GM18861 (cell line): Measurements from ENCODE around the gene NMNAT3.
"Not testable (repeated sequence)": the region's sequence is repeated elsewhere in the genome, so short reads cannot be mapped to it uniquely, and the experiment has no call there.

Experiments used
- ATAC-seq: cut with Tn5 transposase; IDR thresholded peaks from one replicate; pipeline ENCODE4 v1.9.1; 2021; ENCODE audit not compliant: unreplicated experiment

NMNAT3 gene

DNA sequence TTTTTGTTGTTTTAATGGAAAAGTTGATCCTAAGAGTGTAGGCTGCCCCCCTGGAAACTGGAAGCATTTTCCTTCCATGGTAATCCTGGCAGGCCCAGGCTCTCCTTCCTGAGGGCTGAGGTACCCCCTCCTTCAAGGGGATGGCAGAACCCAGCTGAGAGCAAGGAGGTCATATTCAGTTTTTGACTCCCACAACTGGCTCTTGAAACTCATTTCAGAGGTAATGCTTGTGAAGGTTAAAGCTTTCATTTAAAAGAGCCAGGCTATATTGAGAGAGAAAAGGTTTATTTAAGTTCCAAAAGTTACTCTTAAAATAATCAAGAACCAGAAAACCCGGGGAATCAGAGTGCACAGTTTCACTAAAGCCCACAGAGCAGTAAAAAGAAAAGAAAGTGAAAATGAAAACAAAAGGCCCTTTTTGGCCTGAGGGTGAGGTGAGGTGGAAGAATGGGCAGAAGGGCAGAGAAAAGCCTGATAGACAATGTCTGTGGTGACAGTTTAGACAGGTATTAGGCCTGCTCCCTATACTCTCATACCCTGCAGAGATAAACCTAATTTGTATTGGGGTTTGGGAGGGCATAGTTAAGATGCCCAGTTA is 91.3 kb downstream of the NMNAT3 start:
- peak; percentile 82 for ATAC-seq

DNA sequence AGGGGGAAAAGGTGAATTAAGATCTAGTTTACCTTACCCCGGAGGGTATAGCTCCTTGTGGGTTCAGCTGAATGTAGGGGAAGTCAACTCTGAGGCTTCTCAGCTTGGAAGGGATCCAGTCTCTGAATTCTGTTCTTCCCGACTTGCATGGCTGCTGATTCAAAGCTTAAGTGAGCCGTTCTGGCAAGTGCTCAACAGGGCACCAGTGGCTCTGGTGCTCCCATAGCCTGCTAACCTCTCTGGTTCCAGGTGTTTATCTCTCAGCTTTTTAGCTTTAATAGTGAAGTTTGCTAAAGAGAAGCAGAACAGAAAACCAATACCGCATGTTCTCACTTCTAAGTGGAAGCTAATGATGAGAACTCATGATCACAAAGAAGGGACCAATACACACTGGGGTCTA is 92.0 kb downstream of the NMNAT3 start:
- ATAC-seq: no peak

DNA sequence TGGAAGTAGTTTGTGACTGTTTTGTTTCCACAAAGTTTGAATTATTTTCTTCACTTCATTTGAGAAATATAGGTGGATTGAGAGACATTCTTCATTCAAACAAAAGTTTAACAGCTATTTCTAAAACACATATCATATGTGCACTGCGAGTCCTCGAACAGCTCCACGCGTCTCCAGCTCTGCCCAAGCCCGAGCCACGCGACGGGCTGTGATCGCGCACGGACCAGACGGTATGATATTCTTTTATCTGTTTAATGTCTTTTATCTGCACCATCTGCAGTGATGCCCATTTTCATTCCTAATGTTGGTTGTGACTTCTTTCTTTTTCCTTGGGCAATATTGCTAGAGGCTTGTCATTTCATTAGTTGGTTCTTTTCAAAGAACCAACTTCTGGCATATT is 94.1 kb downstream of the NMNAT3 start:
- ATAC-seq: not testable (repeated sequence)

DNA sequence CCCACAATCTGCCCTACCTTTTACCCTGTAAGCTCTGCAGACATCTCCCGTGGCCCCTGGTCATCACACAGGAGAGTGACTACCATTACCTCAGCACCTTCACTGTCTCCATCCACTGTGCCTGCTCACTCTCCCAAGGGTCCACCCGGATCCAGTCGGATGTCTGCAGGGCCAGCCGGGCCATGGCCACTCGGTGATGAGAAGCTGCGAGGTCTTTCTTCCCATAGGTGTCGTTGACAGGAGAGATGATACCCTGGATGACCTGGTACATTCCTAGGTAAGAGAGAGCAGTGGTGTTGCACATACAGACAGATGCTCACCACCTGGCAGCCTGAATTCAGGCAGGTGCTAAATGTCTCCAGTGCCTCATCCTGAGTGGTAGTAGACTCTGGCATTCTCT is 99.0 kb downstream of the NMNAT3 start:
- ATAC-seq: no peak

DNA sequence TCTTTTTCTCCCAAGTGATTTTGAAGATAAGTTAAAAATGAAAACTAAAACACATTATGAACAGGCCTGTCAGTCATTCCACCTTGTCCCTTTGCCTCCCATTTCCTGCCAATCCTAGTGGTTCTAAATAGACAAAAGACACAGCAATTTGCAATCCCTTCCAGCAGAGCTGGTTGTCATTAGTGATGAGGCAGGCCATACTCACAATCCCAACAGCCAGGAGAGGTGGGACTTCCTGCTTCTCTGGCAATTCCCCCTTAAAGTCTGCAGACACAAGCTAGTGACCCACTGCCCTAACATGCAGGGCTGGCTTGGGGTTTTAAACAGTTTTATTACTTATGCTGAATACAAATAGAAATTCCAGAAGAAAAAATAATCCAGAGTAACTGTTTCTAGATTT is 99.9 kb downstream of the NMNAT3 start:
- no peak for ATAC-seq

DNA sequence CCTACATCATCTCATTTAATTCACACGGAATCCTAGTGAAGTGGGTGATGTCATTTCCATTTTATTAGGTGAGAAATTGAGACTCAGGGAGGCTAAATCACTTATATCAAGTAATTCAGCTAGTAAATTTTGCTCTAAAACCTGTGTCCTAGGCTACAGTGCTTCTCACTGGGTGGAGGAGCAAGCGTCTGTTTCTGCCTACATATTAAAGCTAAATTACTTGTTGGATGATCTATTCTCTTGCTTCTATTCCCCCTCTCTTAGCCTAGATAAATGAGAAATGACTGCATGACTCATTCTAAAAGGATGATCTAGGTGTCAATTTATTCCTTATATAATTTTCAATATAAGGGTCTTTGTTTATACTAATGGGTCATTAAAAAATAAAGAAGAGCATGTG is 100.4 kb downstream of the NMNAT3 start:
- ATAC-seq: no peak

DNA sequence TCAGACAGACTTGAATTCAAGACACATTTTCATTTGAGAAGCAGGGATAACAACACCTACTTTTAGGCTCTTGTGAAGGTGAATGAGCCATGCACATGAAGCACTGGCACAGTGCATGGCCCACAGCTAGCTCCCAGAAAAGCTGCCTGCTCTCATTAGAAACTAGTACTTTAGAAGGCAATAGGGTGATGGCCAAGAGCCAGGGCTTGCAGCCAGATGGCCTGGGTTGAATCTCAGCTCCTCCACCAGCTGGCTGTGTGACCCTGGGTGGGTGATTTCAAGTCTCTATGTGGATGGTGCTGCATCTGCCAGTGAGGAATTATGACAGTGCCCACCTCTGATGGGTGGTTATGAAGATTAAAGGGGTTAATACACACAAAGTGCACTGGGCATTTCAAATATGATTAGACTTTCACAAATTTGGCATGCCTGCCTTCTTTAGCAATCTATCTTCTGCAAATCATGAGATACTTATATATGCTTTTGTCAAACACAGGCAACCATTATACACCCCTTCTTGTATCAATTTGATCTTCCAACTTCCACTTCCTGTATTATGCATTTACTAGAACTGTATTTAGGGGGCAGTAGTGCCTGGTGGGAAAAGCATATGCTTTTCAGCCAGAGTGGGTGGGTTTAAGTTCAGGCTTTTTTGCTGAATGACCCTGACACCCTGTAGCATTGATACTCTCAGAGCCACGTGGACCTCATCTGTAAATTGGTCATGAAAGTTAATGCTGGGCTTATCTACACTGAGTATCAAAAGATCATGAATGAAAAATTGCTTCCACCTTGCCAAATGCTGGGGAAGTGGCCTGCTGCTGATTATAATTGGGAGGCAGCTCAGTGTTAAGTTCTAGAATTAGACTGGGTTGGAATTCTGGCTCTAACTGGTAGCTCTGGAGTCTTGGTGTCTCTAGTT is 103.5 kb downstream of the NMNAT3 start:
- no peak for ATAC-seq

DNA sequence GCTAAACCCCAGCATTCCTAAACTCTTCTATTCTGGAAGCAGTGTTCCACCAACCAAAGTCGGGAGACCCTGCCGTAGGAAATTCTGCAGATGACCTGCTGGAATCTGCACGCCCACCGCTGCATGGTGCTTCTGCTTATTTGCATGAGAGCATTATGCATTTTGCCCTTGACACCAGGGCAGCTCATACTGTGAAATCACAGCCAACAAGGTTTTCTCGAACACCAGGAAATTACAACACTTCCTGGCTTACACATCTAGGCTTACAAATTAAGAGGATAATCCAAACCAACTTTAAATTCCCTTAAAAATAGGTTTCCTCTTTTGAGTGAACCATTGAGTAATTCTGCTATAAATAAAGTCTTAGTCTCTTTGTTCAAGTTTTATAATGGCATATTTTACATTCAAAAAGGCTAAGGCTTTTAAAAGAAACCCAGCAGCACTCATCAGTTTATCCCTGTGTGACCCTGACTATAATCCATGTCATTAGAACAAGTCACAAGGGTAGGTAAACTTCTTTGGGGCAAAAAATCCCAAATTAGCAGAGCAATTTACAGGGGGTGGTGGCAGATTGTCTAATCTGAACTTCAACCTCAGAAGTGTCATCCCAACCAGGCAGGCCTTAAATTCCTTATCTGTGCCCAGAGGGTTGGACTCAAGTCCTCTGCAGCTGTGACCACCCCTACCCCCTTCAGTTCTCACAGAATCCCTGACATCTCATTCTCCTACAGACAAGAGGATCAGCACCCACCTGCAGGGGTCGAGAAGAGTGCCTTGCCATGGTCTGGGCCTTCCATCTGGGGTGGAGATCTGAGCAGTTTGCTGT is 104.7 kb downstream of the NMNAT3 start:
- no peak for ATAC-seq

DNA sequence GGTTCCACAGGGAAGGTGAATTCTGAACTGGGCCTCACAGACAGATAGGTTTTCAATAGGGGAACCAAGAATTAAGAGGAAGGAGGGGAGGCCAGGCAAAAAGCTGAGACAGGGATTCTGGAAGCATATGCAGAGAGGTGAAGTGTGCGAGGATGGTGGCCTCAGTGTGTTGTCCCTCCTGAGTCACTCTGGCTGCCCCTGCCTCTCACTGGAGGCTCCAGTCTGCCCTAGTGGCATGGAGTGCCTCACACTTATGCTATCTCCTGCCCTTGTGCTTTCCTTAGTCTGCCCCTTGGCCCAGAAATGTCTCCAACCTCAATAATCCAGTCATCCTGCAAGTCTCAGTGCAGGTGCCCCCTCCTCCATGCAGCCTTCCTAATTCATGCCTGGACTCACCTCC is 106.1 kb downstream of the NMNAT3 start:
- no peak for ATAC-seq

DNA sequence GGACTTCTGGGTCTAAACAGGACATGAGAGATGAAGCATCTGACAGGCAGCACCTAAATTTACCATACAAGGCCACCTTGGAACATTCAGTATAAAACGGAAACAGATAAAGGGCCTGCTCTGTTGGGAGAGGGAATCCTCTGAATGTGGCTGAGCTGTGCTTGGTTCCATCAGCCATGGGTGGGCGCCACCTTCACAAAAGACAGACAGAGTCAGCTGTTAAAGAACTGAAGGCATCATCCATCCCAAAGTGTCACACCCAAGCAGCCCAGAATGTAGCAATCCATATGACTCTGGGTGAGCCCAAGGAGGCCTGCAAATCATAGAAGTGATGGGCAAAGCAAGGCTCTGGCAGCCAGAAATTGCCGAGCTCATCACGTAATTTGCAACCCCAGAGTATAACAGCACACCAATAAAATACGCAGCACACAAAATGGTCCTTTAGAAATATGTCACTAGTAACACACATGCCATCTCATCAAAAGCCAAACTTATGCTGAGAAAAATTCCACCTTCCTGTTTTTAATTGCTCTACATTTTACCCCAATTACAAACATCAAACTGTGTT is 113.4 kb downstream of the NMNAT3 start:
- no peak for ATAC-seq

DNA sequence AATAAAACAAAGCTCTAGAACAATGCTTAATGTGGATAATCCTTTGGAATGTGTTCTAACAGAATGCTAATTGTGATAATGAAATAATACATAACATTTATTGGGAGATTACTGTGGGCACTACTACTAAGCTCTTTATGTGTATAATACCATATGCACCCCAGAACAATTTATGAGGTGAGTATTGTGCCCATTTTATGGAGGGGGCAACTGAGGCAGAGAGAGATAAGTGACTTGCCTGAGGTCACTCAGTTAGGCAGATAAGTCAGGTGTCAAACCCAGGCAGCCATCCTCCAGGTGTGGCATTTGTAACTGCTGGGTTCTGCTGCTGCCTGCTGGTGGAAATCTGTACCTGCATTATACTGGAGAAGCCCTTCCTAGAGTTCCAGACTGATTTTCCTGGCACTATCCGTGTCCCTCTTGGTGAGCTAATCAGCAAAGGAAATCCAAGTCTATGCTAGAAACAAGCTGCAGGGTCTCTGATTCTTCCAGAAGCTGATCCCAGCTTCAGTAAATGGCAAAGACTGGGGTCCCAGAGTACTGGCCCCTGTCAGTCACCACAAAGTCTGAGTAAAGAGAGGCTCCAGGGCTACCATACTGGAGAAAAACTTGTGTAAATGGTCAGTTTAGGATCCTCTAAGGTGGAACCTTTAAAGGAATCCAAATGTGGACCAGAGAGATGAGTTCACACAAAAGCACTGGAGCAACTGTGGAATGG is 115.7 kb downstream of the NMNAT3 start:
- no peak for ATAC-seq

DNA sequence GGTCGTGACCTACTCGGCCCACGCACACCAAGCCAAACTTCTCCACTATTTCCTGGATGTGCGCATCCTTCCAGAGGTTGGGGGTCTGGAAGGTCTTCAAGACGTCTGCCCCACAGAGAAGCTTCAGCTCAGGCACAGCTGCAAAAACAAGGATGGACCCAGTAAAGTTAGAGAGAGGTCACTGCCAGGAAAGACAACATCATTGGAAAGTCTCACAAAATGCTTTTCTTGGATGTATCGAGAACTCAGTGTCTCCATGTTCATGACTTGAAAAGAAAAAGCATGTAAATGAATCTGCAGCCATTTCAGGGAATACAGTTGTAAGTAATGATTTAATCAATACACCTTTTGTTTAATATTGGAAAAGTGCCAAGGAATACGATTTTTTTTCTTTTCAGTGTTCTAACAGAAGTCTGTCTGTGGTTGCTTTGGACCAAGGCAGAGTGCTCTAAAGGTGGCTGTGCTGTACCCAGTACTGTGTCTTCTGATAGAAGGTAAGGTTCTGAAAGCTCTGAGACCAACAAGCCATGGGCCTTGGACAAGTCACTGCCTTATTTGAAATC is 116.4 kb downstream of the NMNAT3 start:
- no peak for ATAC-seq

DNA sequence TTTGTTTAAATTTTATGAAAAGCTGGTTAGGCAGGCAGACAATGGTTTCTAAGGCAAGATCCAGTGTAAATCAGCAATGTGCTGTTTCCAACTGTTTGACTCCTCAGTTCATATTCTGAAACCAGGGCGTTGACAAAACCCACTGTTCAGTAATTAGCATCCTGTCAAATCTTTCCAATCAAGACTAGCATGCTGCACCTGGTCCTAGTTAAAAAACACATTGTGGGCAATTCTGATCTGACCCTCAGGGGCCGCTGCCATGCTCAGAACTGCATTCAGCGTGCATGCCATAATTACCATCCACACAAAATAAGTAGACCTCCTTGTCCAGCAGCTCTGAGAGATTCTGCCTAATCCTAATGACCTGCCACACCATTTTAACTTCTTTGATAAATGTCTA is 117.4 kb downstream of the NMNAT3 start:
- ATAC-seq: no peak

DNA sequence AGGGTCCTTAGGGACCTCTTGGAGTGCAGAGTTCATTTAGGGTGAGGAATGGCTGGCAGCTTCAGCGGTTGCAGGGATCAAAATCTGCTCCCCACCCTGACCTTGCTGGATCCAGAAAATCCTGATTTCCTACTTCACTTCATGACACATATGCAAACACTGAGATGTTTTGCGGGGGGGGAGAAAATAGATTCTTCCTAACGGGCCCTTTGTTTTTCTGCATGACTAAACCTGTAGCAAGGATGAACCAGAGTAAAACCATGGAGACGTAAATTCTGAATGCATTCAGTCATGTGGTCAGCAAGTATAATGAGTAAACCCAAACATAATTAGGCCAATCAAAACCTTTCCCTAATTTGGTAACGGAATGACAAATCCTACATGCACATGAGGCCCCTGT is 118.2 kb downstream of the NMNAT3 start:
- ATAC-seq: no peak

DNA sequence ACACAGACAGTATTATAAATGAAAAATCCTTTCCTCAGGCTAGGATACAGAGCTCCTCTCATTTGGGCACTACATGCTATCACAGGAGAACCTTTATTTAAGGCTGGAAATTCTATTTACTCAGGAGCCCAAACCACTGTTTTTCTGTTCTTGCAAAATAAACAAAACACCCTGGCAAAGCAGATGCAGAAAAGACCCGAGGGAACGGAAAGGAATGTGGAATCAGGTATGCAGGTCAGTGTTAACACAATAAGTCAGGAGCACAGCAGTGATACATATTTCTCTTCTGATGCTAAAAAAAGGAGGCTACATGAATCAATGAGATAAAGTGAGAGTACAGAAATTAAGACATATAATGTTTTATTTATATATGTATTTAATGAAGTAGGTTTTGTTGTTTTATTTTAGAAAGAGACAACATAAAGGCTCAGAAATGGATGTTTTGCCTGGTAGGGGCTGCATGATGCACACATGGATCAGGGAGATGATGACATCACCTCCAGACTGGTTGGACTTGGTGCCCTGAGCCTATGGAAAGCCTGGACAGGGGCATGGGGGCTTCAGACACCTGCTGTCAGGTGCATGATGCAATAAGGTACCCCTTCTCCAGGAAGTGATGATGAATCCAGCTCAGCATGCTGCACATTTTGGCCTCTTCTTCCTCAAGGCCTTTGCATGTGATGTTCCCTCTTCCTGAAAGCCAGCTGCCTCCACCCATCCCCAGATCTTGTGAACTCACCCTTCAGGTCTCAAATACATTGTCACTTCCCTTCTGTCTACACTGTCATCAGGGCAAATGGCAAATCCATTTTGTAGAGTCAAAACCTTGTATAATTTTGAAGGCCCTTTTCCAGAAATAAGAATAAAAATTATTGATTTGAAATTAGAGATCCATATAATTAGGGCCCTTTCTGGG is 119.2 kb downstream of the NMNAT3 start:
- ATAC-seq: no peak

DNA sequence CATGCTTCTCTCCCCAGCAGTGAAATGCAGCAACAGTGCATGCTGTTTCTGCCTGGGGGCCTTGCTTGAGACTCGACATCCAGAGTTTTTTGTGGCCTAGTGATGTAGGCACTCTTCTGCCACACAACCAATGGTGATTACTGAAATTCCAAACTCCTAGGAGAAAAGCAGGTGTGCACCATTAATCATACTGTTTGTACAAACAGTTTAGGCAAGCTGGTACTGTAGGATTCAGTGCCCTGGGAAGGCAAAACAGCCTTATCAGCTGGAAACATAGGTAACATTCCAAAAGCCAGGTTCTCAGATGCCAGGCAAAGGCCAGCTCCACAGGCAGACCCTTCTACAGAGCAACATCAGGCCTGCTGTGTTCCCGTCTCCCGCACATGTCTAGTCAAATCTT is 120.7 kb downstream of the NMNAT3 start:
- no peak for ATAC-seq

DNA sequence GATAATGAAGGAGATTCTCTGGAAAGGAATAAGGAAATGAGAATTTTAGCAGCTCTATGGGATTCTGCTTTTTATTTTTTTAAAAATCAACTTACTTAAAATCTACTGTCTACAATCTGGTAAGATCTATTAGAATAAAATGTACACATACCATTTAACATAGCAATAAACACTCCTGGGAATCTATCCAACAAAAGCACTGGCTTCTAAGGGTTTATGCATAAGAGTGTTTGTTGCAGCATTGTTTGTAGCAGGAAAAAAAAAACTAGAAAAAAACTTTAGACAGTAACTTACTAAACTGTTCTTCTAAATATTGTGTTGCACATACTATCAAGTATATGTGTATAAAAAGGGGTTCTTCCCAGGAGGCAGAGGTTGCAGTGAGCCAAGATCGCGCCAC is 122.5 kb downstream of the NMNAT3 start:
- no peak for ATAC-seq

DNA sequence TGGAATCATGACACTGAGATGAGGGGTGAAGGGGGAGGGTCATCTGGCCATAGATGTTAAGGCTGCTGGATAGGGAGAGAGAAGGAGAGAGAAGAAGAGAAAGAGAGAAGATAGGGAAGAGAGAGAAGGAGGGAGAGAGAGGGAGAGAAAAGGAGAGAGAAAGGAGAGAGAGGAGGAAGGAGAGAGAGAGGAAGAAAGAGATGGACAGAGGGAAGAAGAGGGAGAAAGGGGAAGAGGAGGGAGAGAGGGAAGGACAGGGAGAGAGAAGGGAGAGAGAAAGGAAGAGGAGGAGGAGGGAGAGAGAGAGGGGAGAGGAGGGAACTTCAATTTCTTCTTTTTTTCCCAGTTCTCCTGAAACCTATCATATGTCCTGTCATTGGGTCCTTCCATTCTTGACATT is 123.1 kb downstream of the NMNAT3 start:
- ATAC-seq: no peak

DNA sequence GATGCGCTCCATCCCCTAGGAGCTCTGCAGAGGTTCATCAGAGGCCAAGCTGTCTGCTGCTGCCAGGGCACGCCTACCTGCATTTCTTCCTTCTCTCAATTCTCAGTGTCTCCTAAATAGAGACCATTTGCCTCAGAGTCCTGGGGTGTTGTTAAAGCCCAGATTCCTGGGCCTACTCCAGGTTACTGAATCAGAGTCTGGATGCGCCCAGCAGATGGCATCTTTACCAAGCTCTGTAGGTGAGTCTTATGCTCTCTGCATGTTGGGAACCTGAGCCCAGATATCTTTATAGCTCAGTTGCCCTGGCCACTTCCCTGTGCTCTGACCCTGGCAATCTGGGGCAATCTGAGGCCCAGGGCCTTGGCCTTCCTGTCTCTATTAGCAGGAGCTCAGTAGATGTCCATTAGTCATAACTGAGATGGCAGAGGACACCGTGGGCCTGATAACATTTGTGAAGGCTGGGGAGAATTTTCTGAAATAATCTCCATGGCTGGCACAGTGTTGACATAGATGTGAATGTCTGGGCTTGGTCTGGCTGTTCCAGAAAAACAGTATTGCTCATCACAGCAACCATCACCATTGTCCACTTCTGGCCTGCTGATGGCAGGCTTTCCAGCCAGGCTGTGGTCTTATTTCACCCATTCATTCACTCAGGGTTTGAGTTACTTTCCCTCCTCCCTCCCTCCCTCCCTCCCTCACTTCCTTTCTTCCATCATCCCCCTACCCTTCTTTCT is 125.0 kb downstream of the NMNAT3 start:
- ATAC-seq: no peak
